Astrocyte of the cerebellum (primary cell): ENCODE results near the gene CPA4.

ENCODE experiments used
- DNase-seq: peaks from one replicate; pipeline ENCODE4 v3.0.0-alpha.2; 2011; ENCODE audit warnings: low read depth
- H3K4me3 ChIP-seq: 2 replicates; pipeline ENCODE4 v1.5.1; 2011; ENCODE audit warnings: mild to moderate bottlenecking, low read depth, low read length, moderate library complexity
- CTCF ChIP-seq: IDR thresholded peaks from 2 replicates; pipeline ENCODE4 v1.5.1; 2012; ENCODE audit warnings: low read length, low read depth, moderate library complexity, mild to moderate bottlenecking; ENCODE audit errors: missing control alignments
- in situ Hi-C: cut with HindIII; loops from 2 replicates; pipeline ENCODE4 v1.10.0; 2017; ENCODE audit warnings: low sequenced_read_pairs

Gene CPA4

GRCh38 chr7:130351791-130352090, 58.8 kb downstream of the CPA4 start:
- in situ Hi-C loops = no loop called here
- TF ChIP-seq CTCF = no peak
- no peak for DNase-seq
- H3K4me3 ChIP-seq = no peak overlapping the region

- in situ Hi-C loops = no loop called here
- peak; percentile 59 for DNase-seq
- TF ChIP-seq CTCF = no peak
- H3K4me3 ChIP-seq = no peak overlapping the region
These were observed 59.5 kb downstream of the CPA4 start for GRCh38 chr7:130352194-130353074.

GRCh38 chr7:130353196-130353595, 60.2 kb downstream of the CPA4 start:
- DNase-seq = no peak
- TF ChIP-seq CTCF = no peak
- no peak overlapping the region for H3K4me3 ChIP-seq
- in situ Hi-C loops = no loop called here

GRCh38 chr7:130356121-130356875, 63.3 kb downstream of the CPA4 start:
- peak; percentile 95 for DNase-seq
- in situ Hi-C loops = no loop called here

GRCh38 chr7:130356876-130357611, 64.1 kb downstream of the CPA4 start:
- peak; percentile 77 for DNase-seq
- in situ Hi-C loops = no loop called here
- TF ChIP-seq CTCF = no peak
- H3K4me3 ChIP-seq = no peak overlapping the region

More at GRCh38 chr7:130356121-130356875, 63.3 kb downstream of the CPA4 start:
- no peak overlapping the region for H3K4me3 ChIP-seq
- no peak for TF ChIP-seq CTCF

- no peak overlapping the region for H3K4me3 ChIP-seq
- in situ Hi-C loops = no loop called here
- DNase-seq = no peak
- no peak for TF ChIP-seq CTCF
These were observed 65.5 kb downstream of the CPA4 start for GRCh38 chr7:130358471-130358870.
